K562 (cell line): ENCODE data around the gene ADARB2. TPM values are rescaled to one million over a fixed set of nuclear protein-coding genes. Genes with fewer than 3 reads are reported as not detected.

ENCODE experiments used
- ATAC-seq: fragments of 200-7000 bp; cut with Tn5 transposase; 3 replicates; pipeline ENCODE4 v1.9.1; 2020; ENCODE audit warnings: moderate library complexity
- BruUV-seq: library from RNA; stranded (reverse); fragments of 400-500 nt; replicated peaks from 2 replicates; lab custom pipeline; 2021; lab: Mats Ljungman, UMichigan
- CTCF ChIA-PET: fragments of 300-600 bp; formaldehyde crosslinking; extraction: SDS; loops from one replicate; lab custom pipeline; 2021; ENCODE audit warnings: low intra/inter-chr PET ratio; lab: Yijun Ruan, JAX
- POLR2A ChIA-PET: fragments of 300-600, 350-650 bp; sonication (Branson Sonifier 250); formaldehyde crosslinking; extraction: SDS; loops from one replicate; lab custom pipeline; 2021; ENCODE audit warnings: antibody characterized with exemption, inconsistent platforms; lab: Yijun Ruan, JAX
- DNase-seq, 4 experiments: peaks; one replicate each; pipeline versions ENCODE4 v3.0.0 to v3.0.0-alpha.2; 2011 to 2018; ENCODE audit warnings: low spot score in 3 of 4, mixed read lengths in 3 of 4; ENCODE audit errors: extremely low read depth in 1 of 4
- FAIRE-seq: peaks from 2 replicates; lab custom pipeline; 2011; peaks lifted over from hg19 to GRCh38; lab: Jason Lieb, UNC
- H2AFZ ChIP-seq: 2 replicates; pipeline ENCODE4 v1.6.0; 2011; ENCODE audit warnings: low read depth, low read length, control low read depth, inconsistent platforms
- H3K27ac ChIP-seq: fragments of 200-600 bp; 3 replicates; pipeline ENCODE4 v1.8.0; 2011; ENCODE audit warnings: low read depth, mild to moderate bottlenecking, control low read depth, inconsistent platforms, low read length, moderate library complexity, mixed read lengths; ENCODE audit errors: extremely low read depth
- H3K27me3 ChIP-seq, 2 experiments: fragments of 300-600 bp in 1 of 2; 2 replicates in 1 of 2; 3 replicates in 1 of 2; pipeline versions ENCODE4 v1.6.0 to v1.8.0; 2011; ENCODE audit warnings: inconsistent platforms in 2 of 2, low read length in 2 of 2, mild to moderate bottlenecking in 1 of 2, mixed read lengths in 1 of 2, moderate library complexity in 1 of 2; ENCODE audit not compliant: control insufficient read depth in 2 of 2, insufficient read depth in 2 of 2
- H3K36me3 ChIP-seq: fragments of 300-600 bp; 3 replicates; pipeline ENCODE4 v1.8.0; 2011; ENCODE audit warnings: mild to moderate bottlenecking, low read length, inconsistent platforms; ENCODE audit not compliant: control insufficient read depth, insufficient read depth
- H3K4me1 ChIP-seq, 2 experiments: fragments of 200-600 bp in 1 of 2; replicated peaks in 1 of 2; 2 replicates in 1 of 2; 3 replicates in 1 of 2; pipeline versions ENCODE4 v1.5.1 to v1.8.0; 2011; ENCODE audit warnings: inconsistent platforms in 2 of 2, low read length in 2 of 2, mild to moderate bottlenecking in 1 of 2, mixed read lengths in 1 of 2, moderate library complexity in 1 of 2; ENCODE audit not compliant: control insufficient read depth in 2 of 2, insufficient read depth in 2 of 2
- H3K4me2 ChIP-seq: 2 replicates; pipeline ENCODE4 v1.6.1; 2011; ENCODE audit warnings: low read length, control low read depth, inconsistent platforms, mixed read lengths; ENCODE audit not compliant: insufficient read depth
- H3K4me3 ChIP-seq: fragments of 200-600 bp; sonication (generic), shearing (Covaris generic); 2 replicates; pipeline ENCODE4 v1.5.1; 2016; ENCODE audit warnings: control low read depth, inconsistent platforms
- H3K79me2 ChIP-seq: fragments of 200-600 bp; 3 replicates; pipeline ENCODE4 v1.8.0; 2011; ENCODE audit warnings: low read length, inconsistent platforms; ENCODE audit not compliant: control insufficient read depth, insufficient read depth
- H3K9ac ChIP-seq, 2 experiments: 2 replicates each; pipeline versions ENCODE4 v1.6.0 to v1.6.1; 2011; ENCODE audit warnings: low read depth in 2 of 2, low read length in 2 of 2, control low read depth in 1 of 2, inconsistent platforms in 1 of 2, mild to moderate bottlenecking in 1 of 2, mixed read lengths in 1 of 2; ENCODE audit not compliant: insufficient read depth in 1 of 2
- H3K9me1 ChIP-seq: one replicate; pipeline ENCODE4 v1.6.0; 2011; ENCODE audit warnings: inconsistent platforms, mild to moderate bottlenecking, low read length, moderate library complexity; ENCODE audit not compliant: control insufficient read depth, insufficient read depth
- H3K9me3 ChIP-seq: replicated peaks from 2 replicates; pipeline ENCODE4 v1.5.1; 2011; ENCODE audit warnings: low read depth, low read length, inconsistent platforms; ENCODE audit not compliant: control insufficient read depth, insufficient read depth
- H4K20me1 ChIP-seq: replicated peaks from 2 replicates; pipeline ENCODE4 v1.6.1; 2011; ENCODE audit warnings: low read length, inconsistent platforms, mixed read lengths; ENCODE audit not compliant: control insufficient read depth, insufficient read depth
- CBFA2T3 ChIP-seq: fragments of 450-650 bp; IDR thresholded peaks from 2 replicates; pipeline ENCODE4 v1.6.1; 2017
- ERF ChIP-seq: fragments of 450-650 bp; formaldehyde crosslinking; IDR thresholded peaks from 2 replicates; pipeline ENCODE4 v1.4.0; 2020; ENCODE audit warnings: mild to moderate bottlenecking, mixed read lengths
- ETV6 ChIP-seq, 3 experiments: fragments of 150-350 bp in 1 of 3; sonication (generic) in 1 of 3; formaldehyde crosslinking in 1 of 3; IDR thresholded peaks; 2 replicates each; pipeline versions ENCODE4 v1.6.1 to v1.8.0; 2014 to 2022; ENCODE audit warnings: borderline replicate concordance in 2 of 3, low read depth in 2 of 3, antibody characterized with exemption in 1 of 3, low read length in 1 of 3, mild to moderate bottlenecking in 1 of 3, missing genetic modification reagents in 1 of 3
- NFATC3 ChIP-seq: fragments of 450-650 bp; IDR thresholded peaks from 2 replicates; pipeline ENCODE4 v1.6.1; 2017; ENCODE audit warnings: mild to moderate bottlenecking
- PTBP1 ChIP-seq: fragments of 200-400 bp; formaldehyde crosslinking; IDR thresholded peaks from 2 replicates; pipeline ENCODE4 v1.6.1; 2017; ENCODE audit warnings: low read depth, low read length
- RB1 ChIP-seq: fragments of 450-650 bp; IDR thresholded peaks from 2 replicates; pipeline ENCODE4 v1.6.1; 2017; ENCODE audit warnings: low read depth, mild to moderate bottlenecking
- SNAPC5 ChIP-seq: fragments of 250-450 bp; sonication (Bioruptor Pico); IDR thresholded peaks from 2 replicates; pipeline ENCODE4 v1.8.0; 2021; ENCODE audit warnings: moderate library complexity, mild to moderate bottlenecking, inconsistent platforms
- TARDBP ChIP-seq: fragments of 450-650 bp; IDR thresholded peaks from 2 replicates; pipeline ENCODE4 v1.6.1; 2016
- ZNF398 ChIP-seq: fragments of 250-450 bp; sonication (Bioruptor Pico); IDR thresholded peaks from 2 replicates; pipeline ENCODE4 v1.8.0; 2021; ENCODE audit warnings: moderate library complexity, mild to moderate bottlenecking, inconsistent platforms
- ZNF561 ChIP-seq: fragments of 450-650 bp; formaldehyde crosslinking; conservative IDR thresholded peaks from 2 replicates; pipeline ENCODE4 v1.4.0; 2020; ENCODE audit warnings: mild to moderate bottlenecking, moderate library complexity
- WGBS: fragments of 100-300 bp; shearing (Covaris generic); methylation state at CpG from one replicate; pipeline ENCODE4 v1.1.6; 2016; ENCODE audit warnings: low coverage, mixed read lengths; ENCODE audit not compliant: insufficient coverage; ENCODE audit errors: missing lambda C conversion rate; 5-methylcytosine and 5-hydroxymethylcytosine counted together
- in situ Hi-C: fragments of 300-500 bp; cut with MboI; formaldehyde crosslinking; loops from 4 replicates; pipeline ENCODE4 v1.15.0; 2018; ENCODE audit warnings: inconsistent platforms, mixed read lengths
- intact Hi-C: fragments of 100-400 bp; cut with micrococcal nuclease; formaldehyde crosslinking; loops from 2 replicates; pipeline ENCODE4 v1.14.2; 2022
- polyA plus RNA-seq, 8 experiments: library from polyadenylated mRNA; depleted of rRNA in 4 of 8; stranded (reverse) in 5 of 8; unstranded in 3 of 8; fragments of >200 nt; fragmentation: Nextera tagmentation in 2 of 8; fragmentation: Illumina TruSeq in 1 of 8; extraction: Ambion mirVana in 2 of 8; extraction: Trizol in 1 of 8; gene quantifications; 2 replicates each; pipeline versions ENCODE4 v1.2.1 to v1.2.3, GENCODE V29; 2011 to 2014; ENCODE audit warnings: inconsistent platforms in 1 of 8, missing spikeins in 1 of 8
- total RNA-seq, 7 experiments: library from RNA; depleted of rRNA in 6 of 7; stranded (reverse); fragments of >200 nt in 6 of 7; fragmentation: Illumina TruSeq in 2 of 7; extraction: Trizol in 2 of 7; gene quantifications; 2 replicates each; pipeline versions ENCODE4 v1.2.1 to v1.2.3, GENCODE V29; 2011 to 2021; ENCODE audit warnings: low replicate concordance in 1 of 7
- TF ChIP-seq, protein P1 (sequence below): IDR thresholded peaks from 2 replicates; pipeline ENCODE4 v1.6.1; 2012; ENCODE audit warnings: low read depth, low read length, improper control_type of control experiment, borderline replicate concordance

The ADARB2 gene
- total and polyA plus RNA-seq, 9 of the 15 experiments (the other 6 are each of a cell fraction or from before 2014, with no cell fraction given), result not detected

GRCh38 chr10:1339396-1339795, 397.9 kb downstream of the ADARB2 start:
- Histone ChIP-seq H3K79me2 (no peaks in the 10 kb centered on the region), H4K20me1 (no peaks in the 10 kb centered on the region), H3K4me2 (no peak overlapping the region), H3K27ac (no peak overlapping the region), H3K9me3 (no peaks in the 10 kb centered on the region), H3K36me3 (no peaks in the 10 kb centered on the region), H2AFZ (no peak overlapping the region), H3K4me1 (no peaks in the 10 kb centered on the region), H3K9ac (no peak overlapping the region), H3K9me1 (no peaks in the 10 kb centered on the region), H3K27me3 (peaks cover 3 to 27% of the 10 kb centered on the region in 2 experiments; a peak in 3 of 5 replicates), H3K4me3 (no peak overlapping the region)
- FAIRE-seq, result no peak
- intact Hi-C loops, result no loop called here
- no peak for ATAC-seq
- DNase-seq, result no peak
- TF ChIP-seq RB1, result no peak
- TF ChIP-seq, protein P1, sequence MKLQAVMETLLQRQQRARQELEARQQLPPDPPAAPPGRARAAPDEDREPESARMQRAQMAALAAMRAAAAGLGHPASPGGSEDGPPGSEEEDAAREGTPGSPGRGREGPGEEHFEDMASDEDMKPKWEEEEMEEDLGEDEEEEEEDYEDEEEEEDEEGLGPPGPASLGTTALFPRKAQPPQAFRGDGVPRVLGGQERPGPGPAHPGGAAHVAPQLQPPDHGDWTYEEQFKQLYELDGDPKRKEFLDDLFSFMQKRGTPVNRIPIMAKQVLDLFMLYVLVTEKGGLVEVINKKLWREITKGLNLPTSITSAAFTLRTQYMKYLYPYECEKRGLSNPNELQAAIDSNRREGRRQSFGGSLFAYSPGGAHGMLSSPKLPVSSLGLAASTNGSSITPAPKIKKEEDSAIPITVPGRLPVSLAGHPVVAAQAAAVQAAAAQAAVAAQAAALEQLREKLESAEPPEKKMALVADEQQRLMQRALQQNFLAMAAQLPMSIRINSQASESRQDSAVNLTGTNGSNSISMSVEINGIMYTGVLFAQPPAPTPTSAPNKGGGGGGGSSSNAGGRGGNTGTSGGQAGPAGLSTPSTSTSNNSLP, result no peak
- TF ChIP-seq CBFA2T3, result no peak
- no peak for TF ChIP-seq PTBP1
- no peak for TF ChIP-seq ERF (CRISPR knock-in tag)
- TF ChIP-seq ZNF398 (CRISPR knock-in tag), result no peak
- TF ChIP-seq ZNF561, result no peak
- no peak for TF ChIP-seq ETV6 (IDR thresholded peaks at IDR 0.05; ENCODE audit: borderline replicate concordance in 1 of 2, low read depth in 2 of 2, low read length in 1 of 2)
- no peak for TF ChIP-seq ETV6 (CRISPR knock-in tag; IDR thresholded peaks at IDR 0.05; ENCODE audit: borderline replicate concordance)
- no peak for TF ChIP-seq NFATC3
- no peak for TF ChIP-seq TARDBP
- TF ChIP-seq SNAPC5 (CRISPR knock-in tag), result no peak
- no TSS peak for BruUV-seq
- in situ Hi-C loops, result no loop called here
- 2% methylated on average over 6 of the region's 6 CpGs for WGBS
- CTCF ChIA-PET, result no interaction called here
- POLR2A ChIA-PET, result no interaction called here
